ENCODE results near the gene IL32.

- TF ChIP-seq EP300 (IDR thresholded peaks at IDR 0.05): no peak
- TF ChIP-seq CTCF (IDR thresholded peaks at IDR 0.05): no peak
- TF ChIP-seq POLR2A (IDR thresholded peaks at IDR 0.05): no peak
Observed at GRCh38 chr16:3023415-3023668, 42.1 kb upstream of the IL32 start.
